Adrenal gland (tissue), 12 donors: ENCODE measurements around the gene YWHAH. TPM values are rescaled to one million over a fixed set of nuclear protein-coding genes. Genes with fewer than 3 reads are reported as not detected.

Experiments used
- DNase-seq, 7 donors: peaks; one replicate each; pipeline ENCODE4 v3.0.0-alpha.2; 2019 to 2020
- H3K27ac ChIP-seq, 5 donors: fragments of 200-600 bp; sonication (generic) in 4 of 5; 1 replicate in 3 of 5; 2 replicates in 2 of 5; pipeline versions ENCODE4 v1.5.1 to v1.8.0; 2016 to 2020; ENCODE audit warnings: mild to moderate bottlenecking in 1 of 5
- H3K27me3 ChIP-seq: fragments of 200-600 bp; 2 replicates; pipeline ENCODE4 v1.8.0; 2021
- H3K36me3 ChIP-seq, 2 donors: fragments of 200-600 bp; replicated peaks in 1 of 2; 1 replicate in 1 of 2; 2 replicates in 1 of 2; pipeline versions ENCODE4 v1.5.1 to v1.8.0; 2018 to 2022
- H3K4me1 ChIP-seq, 2 donors: fragments of 200-600 bp; replicated peaks in 1 of 2; 1 replicate in 1 of 2; 2 replicates in 1 of 2; pipeline versions ENCODE4 v1.5.1 to v1.8.0; 2018 to 2021
- H3K4me3 ChIP-seq, 4 donors: fragments of 200-600 bp; sonication (generic) in 3 of 4; one replicate each; pipeline ENCODE4 v1.5.1; 2016 to 2018
- H3K9me3 ChIP-seq, 3 donors: fragments of 200-600 bp; sonication (generic) in 1 of 3; replicated peaks in 1 of 3; 1 replicate in 2 of 3; 2 replicates in 1 of 3; pipeline versions ENCODE4 v1.5.1 to v1.8.0; 2016 to 2021
- POLR2A ChIP-seq, 2 donors: fragments of 450-650 bp; IDR thresholded peaks; one replicate each; pipeline ENCODE4 v1.6.1; 2017; ENCODE audit warnings: antibody characterized with exemption in 2 of 2, mild to moderate bottlenecking in 2 of 2, moderate library complexity in 1 of 2
- WGBS, 4 donors: extraction: QIAGEN DNeasy Blood & Tissue Kit in 2 of 4; methylation state at CpG; one replicate each; pipeline versions ENCODE4 v1.1.5 to v1.1.7; 2013 to 2017; 5-methylcytosine and 5-hydroxymethylcytosine counted together
- intact Hi-C, 2 donors: fragments of 100-400 bp; cut with DNase I; formaldehyde crosslinking; loops; one replicate each; pipeline versions ENCODE4 v1.14.1 to v1.15.0; 2022 to 2023
- polyA plus RNA-seq, 3 donors: library from polyadenylated mRNA; stranded (reverse); fragments of 200-250 nt in 2 of 3; fragments of 350-450 nt in 1 of 3; fragmentation: Illumina TruSeq in 1 of 3; extraction: RNeasy Lipid Tissue Mini Kit (QIAGEN cat#74804) in 1 of 3; gene quantifications; one replicate each; pipeline ENCODE4 v1.2.3, GENCODE V29; 2013 to 2014
- total RNA-seq, 9 donors: library from RNA; depleted of rRNA in 4 of 9; stranded (reverse); fragments of >200 nt in 4 of 9; fragments of 120-200 nt in 1 of 9; fragmentation: NEBNext Ultra II Directional in 1 of 9; extraction: Animal tissue kit (Norgen Biotek cat#: 25700) in 1 of 9; gene quantifications; one replicate each; pipeline versions ENCODE4 v1.1.0 to v1.2.4, GENCODE V29; 2013 to 2023
- TF ChIP-seq, protein P1 (sequence below), 6 experiments: fragments of 450-650 bp in 4 of 6; fragments of 200-600 bp in 2 of 6; sonication (generic) in 1 of 6; IDR thresholded peaks; 1 replicate in 5 of 6; 2 replicates in 1 of 6; pipeline versions ENCODE4 v1.5.1 to v1.8.0; 2016 to 2021; ENCODE audit warnings: antibody characterized with exemption in 6 of 6, mild to moderate bottlenecking in 2 of 6, moderate library complexity in 1 of 6
- donor health status: healthy with polysubstance abuse.
- donor health status: Bipolar disorder and iron deficiency.
- donor health status: DM: yes; HTN: yes; CAD: no.
- donor health status: DM: no; HTN: no; CAD: no.
- donor health status: DM: no; HTN: no; CAD: no.
- donor health status: DM: yes; HTN: yes; CAD: no.

YWHAH gene
- total and polyA plus RNA-seq, 12 donors, result 50.6 to 128 (median 73.7) TPM

DNA sequence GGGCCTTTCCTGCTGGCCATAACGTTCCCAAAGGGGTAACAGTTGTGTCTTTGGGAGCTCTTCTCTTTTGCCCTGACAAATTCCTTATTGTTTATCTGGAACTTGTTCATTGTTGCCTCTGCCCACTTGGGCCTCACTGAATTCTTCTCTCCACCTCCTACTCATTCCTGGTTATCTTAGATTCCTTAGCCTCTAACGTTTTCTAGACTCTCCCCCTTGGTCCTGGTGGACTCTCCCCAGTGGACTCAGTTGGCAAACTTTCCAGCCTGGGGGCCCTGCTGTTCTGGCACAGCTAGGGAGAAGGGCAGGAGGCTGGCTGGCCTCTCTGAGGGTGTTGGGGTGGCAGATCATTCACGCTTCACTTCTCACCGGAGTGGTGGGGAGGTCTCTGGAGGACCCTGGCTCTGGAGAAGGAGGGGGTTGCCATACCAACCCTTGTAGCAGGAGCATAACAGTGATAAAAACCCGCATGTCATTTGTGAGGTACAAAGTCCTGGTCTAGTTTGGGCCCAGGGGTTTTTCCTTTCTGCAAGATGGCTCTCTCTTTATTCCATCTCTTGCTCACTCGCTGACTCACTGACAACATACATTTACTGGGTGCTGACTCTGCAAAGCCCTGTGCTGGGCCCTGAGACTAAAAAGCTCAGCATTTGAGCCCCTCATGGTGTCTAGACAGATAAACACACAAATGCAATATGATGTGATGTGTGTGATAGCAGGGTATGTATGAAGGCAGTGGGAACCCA lies 39.7 kb downstream of the YWHAH start:
- 62 to 74% (median 70%) methylated on average over 6 of the region's 6 CpGs for WGBS, 4 donors
- H3K4me1 ChIP-seq, result no peaks in the 10 kb centered on the region
- intact Hi-C loops, result no loop called here
- H3K27ac ChIP-seq, result no peak overlapping the region
- no peak for TF ChIP-seq POLR2A (IDR thresholded peaks at IDR 0.05)
- TF ChIP-seq, protein P1, sequence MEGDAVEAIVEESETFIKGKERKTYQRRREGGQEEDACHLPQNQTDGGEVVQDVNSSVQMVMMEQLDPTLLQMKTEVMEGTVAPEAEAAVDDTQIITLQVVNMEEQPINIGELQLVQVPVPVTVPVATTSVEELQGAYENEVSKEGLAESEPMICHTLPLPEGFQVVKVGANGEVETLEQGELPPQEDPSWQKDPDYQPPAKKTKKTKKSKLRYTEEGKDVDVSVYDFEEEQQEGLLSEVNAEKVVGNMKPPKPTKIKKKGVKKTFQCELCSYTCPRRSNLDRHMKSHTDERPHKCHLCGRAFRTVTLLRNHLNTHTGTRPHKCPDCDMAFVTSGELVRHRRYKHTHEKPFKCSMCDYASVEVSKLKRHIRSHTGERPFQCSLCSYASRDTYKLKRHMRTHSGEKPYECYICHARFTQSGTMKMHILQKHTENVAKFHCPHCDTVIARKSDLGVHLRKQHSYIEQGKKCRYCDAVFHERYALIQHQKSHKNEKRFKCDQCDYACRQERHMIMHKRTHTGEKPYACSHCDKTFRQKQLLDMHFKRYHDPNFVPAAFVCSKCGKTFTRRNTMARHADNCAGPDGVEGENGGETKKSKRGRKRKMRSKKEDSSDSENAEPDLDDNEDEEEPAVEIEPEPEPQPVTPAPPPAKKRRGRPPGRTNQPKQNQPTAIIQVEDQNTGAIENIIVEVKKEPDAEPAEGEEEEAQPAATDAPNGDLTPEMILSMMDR (IDR thresholded peaks at IDR 0.05), result no peak
- H3K27me3 ChIP-seq, result no peaks in the 10 kb centered on the region
- H3K4me3 ChIP-seq, result no peak overlapping the region
- H3K36me3 ChIP-seq, result no peaks in the 10 kb centered on the region
- DNase-seq, result no peak
- H3K9me3 ChIP-seq, result no peaks in the 10 kb centered on the region

DNA sequence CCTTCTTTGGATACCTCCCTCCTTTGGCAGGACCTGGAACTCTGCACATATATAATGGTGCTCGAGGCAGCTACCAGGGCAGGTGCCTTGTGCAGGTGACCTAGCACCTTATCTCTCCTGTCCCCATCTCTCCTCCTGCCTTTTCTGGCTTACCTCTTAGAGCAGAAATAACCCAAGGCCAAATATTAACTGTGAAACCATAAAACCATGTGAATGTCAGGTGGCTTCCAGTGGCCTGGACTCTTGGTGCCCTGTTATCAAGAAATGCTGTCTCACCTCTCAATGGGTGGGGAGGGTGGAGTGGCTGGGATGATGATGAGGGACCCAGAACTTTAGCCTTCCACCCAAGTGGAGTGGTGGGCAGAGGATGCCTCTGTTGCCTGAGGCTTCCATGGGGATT lies 42.9 kb downstream of the YWHAH start:
- H3K9me3 ChIP-seq, result no peaks in the 10 kb centered on the region
- no peak overlapping the region for H3K27ac ChIP-seq
- no peaks in the 10 kb centered on the region for H3K36me3 ChIP-seq
- H3K4me3 ChIP-seq, result no peak overlapping the region
- 58 to 82% (median 68%) methylated on average over 1 of the region's 1 CpG for WGBS, 4 donors
- no peaks in the 10 kb centered on the region for H3K27me3 ChIP-seq
- TF ChIP-seq POLR2A (IDR thresholded peaks at IDR 0.05), result no peak
- TF ChIP-seq, protein P1 (IDR thresholded peaks at IDR 0.05), result no peak
- intact Hi-C loops, result no loop called here
- no peaks in the 10 kb centered on the region for H3K4me1 ChIP-seq
- no peak for DNase-seq

DNA sequence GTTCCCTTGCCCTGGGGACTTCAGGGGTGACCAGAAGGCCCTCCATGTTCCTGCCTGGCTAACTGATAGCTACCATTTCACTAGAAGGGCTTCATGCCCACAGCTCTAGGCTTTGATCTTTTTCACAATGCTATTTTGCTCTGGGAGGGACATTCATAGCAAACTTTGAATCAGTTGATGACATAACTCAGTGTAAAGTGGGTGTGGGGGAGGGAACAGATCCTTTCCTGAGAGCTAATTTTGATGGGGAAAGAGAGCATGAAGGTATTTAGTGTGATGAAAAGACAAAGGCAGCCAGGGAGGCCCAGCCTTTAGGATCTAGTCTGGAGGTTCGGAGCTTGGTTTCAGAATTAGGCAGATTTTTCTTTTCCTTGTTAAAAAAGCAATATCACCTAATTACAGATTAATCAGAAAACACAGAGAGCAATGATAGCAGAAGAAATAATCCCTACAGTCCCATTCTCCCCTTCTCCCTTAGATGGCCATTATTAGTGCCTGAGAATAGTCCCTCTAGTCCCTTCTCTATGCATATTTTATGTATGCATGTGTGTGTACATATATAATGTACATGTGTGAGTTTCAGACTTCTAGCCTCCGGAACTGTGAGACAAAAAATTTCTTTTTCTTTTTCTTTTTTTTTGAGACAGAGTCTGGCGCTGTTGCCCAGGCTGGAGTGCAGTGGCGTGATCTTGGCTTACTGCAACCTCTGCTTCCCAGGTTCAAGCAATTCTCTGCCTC lies 46.9 kb downstream of the YWHAH start:
- no peaks in the 10 kb centered on the region for H3K36me3 ChIP-seq
- no peak for DNase-seq
- H3K27ac ChIP-seq, result no peak overlapping the region
- no peaks in the 10 kb centered on the region for H3K27me3 ChIP-seq
- no peak overlapping the region for H3K4me3 ChIP-seq
- WGBS, 4 donors, result 85 to 88% (median 86%) methylated on average over 4 of the region's 4 CpGs
- TF ChIP-seq, protein P1 (IDR thresholded peaks at IDR 0.05), result no peak
- no peak for TF ChIP-seq POLR2A (IDR thresholded peaks at IDR 0.05)
- H3K9me3 ChIP-seq, result no peaks in the 10 kb centered on the region
- H3K4me1 ChIP-seq, result no peaks in the 10 kb centered on the region
- intact Hi-C loops, result no loop called here

DNA sequence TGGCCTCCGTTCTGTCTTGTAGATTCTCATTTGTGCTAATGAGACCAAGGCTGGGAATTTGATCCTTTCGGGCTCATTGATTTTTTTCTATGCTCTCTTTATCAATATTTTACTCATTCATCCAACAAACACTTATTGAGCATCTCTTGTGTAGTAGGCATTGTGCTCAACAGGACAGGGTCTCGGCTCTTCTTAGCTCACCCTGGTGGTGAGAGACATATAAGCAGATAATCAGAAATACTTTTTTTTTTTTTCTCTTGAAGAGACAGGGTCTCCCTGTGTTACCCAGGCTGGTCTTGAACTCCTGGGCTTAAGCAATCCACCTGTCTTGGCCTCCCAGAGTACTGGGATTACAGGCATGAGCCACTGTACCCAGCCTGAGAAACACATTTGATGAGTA lies 50.7 kb downstream of the YWHAH start:
- intact Hi-C loops, result no loop called here

More for the DNA sequence above, 50.7 kb downstream of the YWHAH start:
- no peak overlapping the region for H3K27ac ChIP-seq
- H3K36me3 ChIP-seq, result no peaks in the 10 kb centered on the region
- no peaks in the 10 kb centered on the region for H3K9me3 ChIP-seq
- TF ChIP-seq, protein P1 (IDR thresholded peaks at IDR 0.05), result no peak
- TF ChIP-seq POLR2A (IDR thresholded peaks at IDR 0.05), result no peak
- 76 to 83% (median 79%) methylated on average over 3 of the region's 3 CpGs for WGBS, 4 donors
- no peaks in the 10 kb centered on the region for H3K27me3 ChIP-seq
- no peak overlapping the region for H3K4me3 ChIP-seq
- no peak for DNase-seq
- H3K4me1 ChIP-seq, result no peaks in the 10 kb centered on the region
